Stimulated activated effector memory CD8-positive, alpha-beta T cell treated with anti-CD3 and anti-CD28 coated beads, Interleukin-12 subunit alpha, Interleukin-12 subunit beta, amount 100 ng/mL, for 72 hours (primary cell): ENCODE results near the gene TM9SF3.
A peak's percentile ranks its signal among the peaks of the same experiment; 100 is the strongest.

Source experiments
- ATAC-seq: fragments of 150-1000 bp; cut with Tn5 transposase; 2 replicates; pipeline ENCODE4 v1.10.0; 2021
- DNase-seq, 2 donors: peaks; one replicate each; pipeline ENCODE4 v3.0.0; 2021 to 2022; ENCODE audit warnings: low spot score in 2 of 2
- H3K27ac Mint-ChIP-seq: one replicate; pipeline ENCODE4 v1.8.0; 2022; ENCODE audit warnings: mild to moderate bottlenecking, mixed read lengths
- H3K36me3 Mint-ChIP-seq: one replicate; pipeline ENCODE4 v1.8.0; 2022; ENCODE audit warnings: mild to moderate bottlenecking, mixed read lengths
- H3K4me1 Mint-ChIP-seq: one replicate; pipeline ENCODE4 v1.8.0; 2022; ENCODE audit warnings: mixed read lengths
- H3K4me3 Mint-ChIP-seq: one replicate; pipeline ENCODE4 v1.8.0; 2022; ENCODE audit warnings: mild to moderate bottlenecking, mixed read lengths
- H3K9me3 Mint-ChIP-seq: one replicate; pipeline ENCODE4 v1.8.0; 2022; ENCODE audit warnings: mixed read lengths

Gene TM9SF3

DNA sequence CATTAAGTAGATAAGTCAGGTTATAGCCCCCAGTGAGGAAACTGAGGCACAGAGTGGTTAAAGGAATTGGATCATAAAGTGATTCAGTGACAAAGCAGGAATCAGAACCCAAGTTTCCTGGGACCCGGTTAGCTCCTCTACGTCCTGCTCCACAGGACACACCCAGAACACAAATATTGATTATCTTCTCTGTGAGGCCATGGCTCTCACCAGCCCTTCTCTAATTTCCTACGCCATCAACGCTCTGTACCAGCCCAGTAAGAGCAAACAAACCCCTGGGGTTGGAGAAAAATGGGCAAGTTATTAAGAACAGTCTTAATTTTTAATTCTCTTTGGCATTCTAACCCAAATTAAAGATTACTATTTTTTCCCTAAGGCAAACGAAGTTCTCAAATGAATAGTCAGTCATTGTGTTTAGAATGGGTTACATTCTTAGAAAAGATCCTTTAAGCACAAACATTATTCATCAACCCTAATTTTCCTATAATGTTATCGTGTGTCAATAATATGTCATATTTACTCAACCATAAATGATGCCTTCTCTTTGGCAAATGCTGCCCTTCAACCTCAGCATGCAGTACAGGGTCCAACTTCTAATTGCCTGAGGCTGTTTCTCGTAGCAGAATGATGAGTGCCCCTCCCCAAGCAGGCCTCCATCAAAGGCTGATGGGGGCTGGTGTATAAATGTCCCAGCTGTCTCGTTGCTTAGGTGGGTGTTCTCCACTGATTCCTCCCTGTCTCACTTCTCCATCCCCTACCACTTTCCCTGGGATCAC lies 25.4 kb upstream of the TM9SF3 start:
- no peak for DNase-seq
- H3K27ac Mint-ChIP-seq: peak overlapping the region; percentile 54
- peaks cover 20% of the 10 kb centered on the region for H3K4me1 Mint-ChIP-seq

DNA sequence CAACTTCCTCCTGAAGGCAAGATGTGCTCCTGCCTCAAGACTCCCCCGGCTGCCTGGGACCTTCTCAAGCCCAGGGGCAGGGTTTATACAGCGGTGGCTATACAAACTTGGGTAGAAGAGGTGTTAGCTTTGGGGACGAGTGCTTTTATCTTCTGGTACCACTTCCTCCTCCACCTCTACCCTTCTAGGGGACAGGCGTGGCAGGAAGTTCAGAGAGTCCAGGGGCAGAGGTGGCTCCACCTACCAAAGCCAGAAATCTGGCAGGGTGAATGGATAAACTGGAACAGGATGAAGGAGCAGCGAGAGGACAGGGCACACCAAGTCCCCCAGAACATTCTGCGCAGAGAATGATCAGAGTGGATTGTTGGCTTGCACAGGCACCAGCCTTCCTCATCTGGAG lies 24.0 kb upstream of the TM9SF3 start:
- H3K27ac Mint-ChIP-seq: peak overlapping the region; percentile 87
- H3K9me3 Mint-ChIP-seq: no peaks in the 10 kb centered on the region
- H3K4me3 Mint-ChIP-seq: no peak overlapping the region
- H3K4me1 Mint-ChIP-seq: peaks cover 20% of the 10 kb centered on the region
- H3K36me3 Mint-ChIP-seq: peaks cover 79% of the 10 kb centered on the region
- DNase-seq: no peak
- ATAC-seq: peak; percentile 60

More for the DNA sequence above, 25.4 kb upstream of the TM9SF3 start:
- Mint-ChIP-seq H3K4me3 (no peak overlapping the region), H3K36me3 (peaks cover 81% of the 10 kb centered on the region), H3K9me3 (no peaks in the 10 kb centered on the region)
- no peak for ATAC-seq

DNA sequence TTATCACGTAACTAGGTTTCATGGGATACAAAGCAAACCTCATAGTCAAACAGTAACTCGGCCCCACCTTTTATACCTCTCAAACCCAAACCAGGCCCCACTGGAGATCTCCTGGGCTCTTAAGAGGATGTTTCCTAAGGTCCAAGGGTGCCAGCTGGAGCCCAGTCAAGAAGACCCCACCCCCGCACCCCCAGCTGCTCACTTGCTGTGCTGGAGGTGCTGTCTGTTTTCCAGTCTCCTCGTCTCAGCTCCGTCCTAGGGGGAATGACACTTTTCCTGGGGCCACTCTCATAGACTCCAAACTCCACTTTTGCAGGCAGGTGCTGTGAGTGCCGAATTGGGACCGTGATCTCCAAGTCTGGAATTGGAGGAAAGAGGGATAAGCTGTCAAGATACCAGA lies 22.7 kb upstream of the TM9SF3 start:
- no peak overlapping the region for H3K4me3 Mint-ChIP-seq
- no peak overlapping the region for H3K27ac Mint-ChIP-seq
- ATAC-seq (no peak), DNase-seq (no peak)
- no peaks in the 10 kb centered on the region for H3K9me3 Mint-ChIP-seq
- peaks cover 79% of the 10 kb centered on the region for H3K36me3 Mint-ChIP-seq
- peaks cover 9% of the 10 kb centered on the region for H3K4me1 Mint-ChIP-seq

DNA sequence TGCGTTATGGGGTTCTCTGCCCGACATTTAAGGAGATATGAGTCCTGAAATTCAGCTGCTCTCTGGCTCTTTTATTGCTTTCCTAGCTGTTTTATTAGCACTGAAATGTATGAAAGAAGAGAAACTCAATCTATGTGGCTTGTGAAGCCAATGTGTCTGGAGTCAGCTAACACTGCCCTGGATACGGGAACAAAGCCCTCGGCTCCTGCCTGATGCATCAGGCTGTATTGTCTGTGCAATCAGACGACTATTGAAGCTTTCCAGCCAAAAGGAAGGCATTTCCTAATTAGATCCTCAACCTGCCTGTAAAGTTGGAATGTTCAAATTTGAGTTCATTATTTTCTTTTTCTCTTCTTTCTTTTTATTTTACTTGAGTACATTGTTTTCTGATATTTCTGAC lies 22.0 kb upstream of the TM9SF3 start:
- Mint-ChIP-seq H3K36me3 (peaks cover 82% of the 10 kb centered on the region), H3K27ac (no peak overlapping the region), H3K4me3 (no peak overlapping the region), H3K9me3 (no peaks in the 10 kb centered on the region), H3K4me1 (peaks cover 8% of the 10 kb centered on the region)
- DNase-seq: no peak
- ATAC-seq: no peak

DNA sequence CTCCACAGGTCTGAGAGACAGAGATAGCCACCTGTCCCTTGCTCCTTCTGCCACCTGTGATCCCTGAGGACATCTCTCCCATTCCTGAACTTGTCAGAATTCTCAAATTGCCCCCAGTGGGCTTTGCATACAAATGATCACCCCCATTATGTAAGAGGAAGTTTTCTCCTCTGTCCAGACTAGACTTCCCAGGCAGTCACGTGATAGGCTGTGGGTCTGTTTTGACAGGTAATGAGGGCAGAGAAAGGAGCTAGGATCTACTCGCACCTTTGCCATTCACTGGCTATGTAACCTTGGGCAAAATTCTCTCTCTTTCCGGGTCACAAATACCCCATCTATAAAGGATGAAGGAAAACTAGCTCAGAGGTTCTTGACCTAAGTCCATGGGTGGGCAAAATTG lies 21.4 kb upstream of the TM9SF3 start:
- Mint-ChIP-seq H3K36me3 (peaks cover 81% of the 10 kb centered on the region), H3K9me3 (no peaks in the 10 kb centered on the region), H3K4me1 (peaks cover 8% of the 10 kb centered on the region), H3K4me3 (no peak overlapping the region), H3K27ac (peak overlapping the region; percentile 48)
- DNase-seq (no peak), ATAC-seq (no peak)

DNA sequence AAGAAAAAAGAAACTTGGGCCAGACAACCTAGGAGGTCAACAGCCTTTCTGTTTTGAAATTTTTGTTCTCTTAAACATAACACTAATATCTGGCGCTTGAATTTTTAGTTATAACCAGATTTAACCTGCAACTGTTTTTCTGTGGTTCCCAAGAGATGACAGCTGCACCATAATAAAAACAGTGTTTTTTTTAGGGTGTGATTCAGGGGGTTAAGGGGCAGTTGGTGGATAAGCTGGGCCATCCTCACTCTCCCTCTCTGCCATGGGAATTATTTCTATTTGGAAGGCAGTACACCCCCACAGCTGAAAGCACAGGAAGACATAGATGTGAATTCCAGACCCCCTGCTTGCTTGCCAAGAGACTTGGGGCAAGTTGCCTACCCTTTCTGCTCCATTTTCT lies 20.1 kb upstream of the TM9SF3 start:
- H3K4me1 Mint-ChIP-seq: peaks cover 8% of the 10 kb centered on the region
- peaks cover 68% of the 10 kb centered on the region for H3K36me3 Mint-ChIP-seq
- no peak overlapping the region for H3K27ac Mint-ChIP-seq
- ATAC-seq: no peak
- no peaks in the 10 kb centered on the region for H3K9me3 Mint-ChIP-seq
- H3K4me3 Mint-ChIP-seq: no peak overlapping the region
- DNase-seq: no peak

- Mint-ChIP-seq H3K36me3 (peaks cover 65% of the 10 kb centered on the region), H3K27ac (no peak overlapping the region), H3K4me1 (peaks cover 8% of the 10 kb centered on the region), H3K4me3 (no peak overlapping the region), H3K9me3 (no peaks in the 10 kb centered on the region)
- DNase-seq (no peak), ATAC-seq (no peak)
Measured at GRCh38 chr10:96606216-96606615, 19.4 kb upstream of the TM9SF3 start.

- Mint-ChIP-seq H3K9me3 (no peaks in the 10 kb centered on the region), H3K4me1 (no peaks in the 10 kb centered on the region), H3K36me3 (peaks cover 39% of the 10 kb centered on the region), H3K4me3 (no peak overlapping the region), H3K27ac (no peak overlapping the region)
- DNase-seq (no peak), ATAC-seq (no peak)
Measured at GRCh38 chr10:96600337-96600736, 13.5 kb upstream of the TM9SF3 start.

GRCh38 chr10:96598846-96599245 lies 12.0 kb upstream of the TM9SF3 start:
- Mint-ChIP-seq H3K9me3 (no peaks in the 10 kb centered on the region), H3K4me3 (no peak overlapping the region), H3K27ac (no peak overlapping the region), H3K4me1 (no peaks in the 10 kb centered on the region), H3K36me3 (peaks cover 39% of the 10 kb centered on the region)
- ATAC-seq (no peak), DNase-seq (no peak)

- Mint-ChIP-seq H3K9me3 (no peaks in the 10 kb centered on the region), H3K36me3 (peaks cover 35% of the 10 kb centered on the region), H3K27ac (no peak overlapping the region), H3K4me1 (no peaks in the 10 kb centered on the region), H3K4me3 (no peak overlapping the region)
- no peak for DNase-seq
- no peak for ATAC-seq
Measured at GRCh38 chr10:96596422-96597407, 9.9 kb upstream of the TM9SF3 start.

DNA sequence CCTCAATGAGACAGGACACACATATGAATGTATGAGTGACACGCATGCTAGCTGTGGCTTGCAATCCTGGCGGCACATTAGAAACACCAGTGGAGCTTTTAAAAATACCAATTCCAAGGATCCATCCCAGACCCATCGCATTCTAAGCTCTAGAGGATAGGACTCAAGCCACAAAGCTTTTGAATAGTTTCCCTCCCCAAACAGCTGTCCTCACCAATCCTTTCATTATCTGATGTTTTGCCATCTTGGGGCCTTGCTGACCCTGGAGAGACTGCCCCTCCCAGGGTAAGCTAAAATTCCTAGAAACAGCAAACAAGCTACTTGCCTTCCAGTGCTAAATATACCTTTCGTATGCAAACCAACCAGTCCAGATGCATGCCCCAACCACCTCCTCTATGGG lies 8.9 kb upstream of the TM9SF3 start:
- no peak overlapping the region for H3K4me3 Mint-ChIP-seq
- H3K27ac Mint-ChIP-seq: no peak overlapping the region
- ATAC-seq (no peak), DNase-seq (no peak)
- H3K4me1 Mint-ChIP-seq: peaks cover under 1% of the 10 kb centered on the region
- H3K36me3 Mint-ChIP-seq: peaks cover 35% of the 10 kb centered on the region
- no peaks in the 10 kb centered on the region for H3K9me3 Mint-ChIP-seq

DNA sequence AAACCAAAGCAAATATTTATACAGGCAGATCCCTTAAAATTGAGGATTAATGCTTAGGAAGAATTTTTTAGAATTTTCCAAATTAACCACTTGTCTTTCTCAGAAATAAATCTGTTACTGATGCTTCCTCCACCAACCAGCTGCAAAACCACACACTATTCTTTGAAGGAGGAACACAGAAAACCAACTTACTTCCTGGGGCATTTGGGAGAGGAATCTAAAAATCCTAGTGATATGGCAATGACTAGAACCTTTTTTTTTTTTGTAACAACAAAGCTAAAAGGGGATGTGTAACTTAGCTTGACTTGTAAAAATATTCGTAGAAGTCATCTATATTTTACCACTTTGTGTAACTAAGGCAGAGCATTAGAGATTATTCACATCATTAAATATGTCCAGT lies 5.1 kb upstream of the TM9SF3 start:
- no peak overlapping the region for H3K4me3 Mint-ChIP-seq
- DNase-seq (no peak), ATAC-seq (no peak)
- no peak overlapping the region for H3K27ac Mint-ChIP-seq
- peaks cover 24% of the 10 kb centered on the region for H3K36me3 Mint-ChIP-seq
- no peaks in the 10 kb centered on the region for H3K9me3 Mint-ChIP-seq
- peaks cover 6% of the 10 kb centered on the region for H3K4me1 Mint-ChIP-seq

DNA sequence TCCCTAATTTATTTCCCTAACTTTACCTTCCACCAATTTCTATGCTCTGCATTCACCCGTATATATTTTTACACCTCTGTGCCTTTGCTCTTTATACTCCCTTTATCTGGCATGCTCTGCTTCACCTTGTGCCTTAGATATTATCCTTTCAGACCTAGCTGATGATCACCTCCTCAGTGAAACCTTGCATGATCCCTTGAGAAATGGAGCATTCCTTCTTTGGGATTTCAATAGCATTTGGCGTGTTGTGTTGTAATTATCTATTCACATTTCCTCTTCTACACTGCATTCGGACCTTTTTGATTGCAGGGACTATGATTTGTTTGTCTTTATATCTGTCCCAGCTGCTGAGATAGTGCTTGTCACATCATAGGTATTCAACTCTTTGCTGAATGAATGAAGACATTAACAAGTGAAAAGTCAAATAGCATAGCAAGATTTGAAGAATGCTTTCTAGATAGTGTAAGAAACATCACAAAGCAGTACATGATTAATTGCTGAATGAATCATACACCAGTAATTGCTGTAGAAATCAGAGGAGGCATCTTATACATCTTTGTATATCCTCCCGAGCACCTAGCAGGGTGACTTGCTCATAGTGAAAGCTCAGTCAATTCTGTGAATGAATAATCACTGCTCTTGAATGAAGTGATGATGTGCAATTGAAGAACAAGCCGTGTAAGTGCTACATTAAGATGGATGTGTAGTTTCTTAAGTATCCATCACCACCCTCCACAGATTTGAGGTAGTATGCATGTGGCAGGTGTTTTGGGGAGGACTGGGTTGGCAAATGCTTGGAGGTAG lies 2.0 kb upstream of the TM9SF3 start:
- Mint-ChIP-seq H3K4me3 (no peak overlapping the region), H3K9me3 (no peaks in the 10 kb centered on the region), H3K27ac (no peak overlapping the region), H3K4me1 (peaks cover 18% of the 10 kb centered on the region), H3K36me3 (peaks cover 15% of the 10 kb centered on the region)
- ATAC-seq: peak; percentile 88
- DNase-seq: peak in 1 of 2 donors; percentile 60

- H3K36me3 Mint-ChIP-seq: peaks cover 22% of the 10 kb centered on the region
Measured at GRCh38 chr10:96588060-96588554, 1.3 kb upstream of the TM9SF3 start.

More at GRCh38 chr10:96588060-96588554, 1.3 kb upstream of the TM9SF3 start:
- DNase-seq (no peak), ATAC-seq (no peak)
- H3K4me1 Mint-ChIP-seq: peaks cover 26% of the 10 kb centered on the region
- H3K27ac Mint-ChIP-seq: no peak overlapping the region
- no peaks in the 10 kb centered on the region for H3K9me3 Mint-ChIP-seq
- no peak overlapping the region for H3K4me3 Mint-ChIP-seq
